Left ventricle myocardium superior (tissue), 1 donor: ENCODE data around the gene GOLT1A. TPM values are rescaled to one million over a fixed set of nuclear protein-coding genes. Genes with fewer than 3 reads are reported as not detected.

ENCODE experiments used
- ATAC-seq: fragments of 200-7000 bp; cut with Tn5 transposase; one replicate; pipeline ENCODE4 v1.9.1; 2020; ENCODE audit warnings: mild to moderate bottlenecking, moderate library complexity
- DNase-seq: peaks from one replicate; pipeline ENCODE4 v3.0.0-alpha.2; 2020
- intact Hi-C: fragments of 100-400 bp; cut with micrococcal nuclease; formaldehyde crosslinking; loops from one replicate; pipeline ENCODE4 v1.11.0; 2022
- total RNA-seq: library from RNA; stranded (reverse); fragmentation: NEBNext Ultra II Directional; extraction: Animal tissue kit (Norgen Biotek cat#: 25700); gene quantifications from one replicate; pipeline ENCODE4 v1.2.1, GENCODE V29; 2021
- donor health status: DM: no; HTN: yes; CAD: no; lungs with severe emphysema.

Gene GOLT1A
- total RNA-seq, 1 donor from 2014 or later = not detected

DNA sequence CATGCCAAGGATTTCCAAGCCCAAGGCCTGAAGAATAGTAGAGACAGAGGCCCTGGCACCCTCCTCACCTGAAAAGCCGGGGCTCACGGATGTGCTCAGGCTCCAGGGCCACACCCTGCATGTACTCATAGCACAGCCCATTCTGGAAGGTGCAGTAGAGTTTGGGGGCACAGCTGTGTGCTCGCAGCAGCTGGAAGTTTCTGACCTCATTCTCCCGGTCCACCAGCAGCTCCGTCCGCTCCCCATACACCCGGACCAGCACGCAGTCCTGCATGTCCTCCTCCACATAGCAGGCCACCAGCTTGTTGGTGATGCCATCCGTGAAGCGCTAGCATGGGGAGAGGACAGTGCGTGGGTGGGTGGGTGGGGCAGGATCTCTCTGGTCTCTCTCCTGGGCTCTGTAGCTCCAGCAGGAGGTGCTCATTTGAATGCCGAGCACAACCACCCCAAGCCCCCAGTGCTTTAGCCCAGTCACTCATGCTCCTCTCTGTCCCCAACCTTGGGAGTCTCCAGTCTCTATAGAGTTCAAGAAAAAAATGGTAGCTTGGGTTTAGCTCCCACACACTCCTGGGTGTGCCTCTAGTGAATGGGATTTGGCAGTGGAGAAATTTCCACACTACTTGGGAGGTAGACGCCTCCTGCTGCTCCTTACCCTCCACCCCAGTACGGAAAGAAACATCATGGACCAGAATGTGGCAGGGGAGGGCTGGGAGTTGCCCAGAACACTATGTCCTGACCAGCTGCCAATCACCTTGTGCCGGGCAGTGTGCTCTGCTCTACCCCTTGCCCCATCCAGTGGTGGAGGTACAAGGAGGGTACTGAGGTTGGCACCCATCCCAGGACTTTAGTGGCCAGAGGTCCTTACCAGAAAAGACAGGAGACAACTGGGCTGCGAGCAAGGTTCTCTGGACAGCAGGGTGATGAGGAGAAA lies 63.9 kb downstream of the GOLT1A start:
- intact Hi-C loops = no loop called here
- peak; percentile 44 for ATAC-seq

DNA sequence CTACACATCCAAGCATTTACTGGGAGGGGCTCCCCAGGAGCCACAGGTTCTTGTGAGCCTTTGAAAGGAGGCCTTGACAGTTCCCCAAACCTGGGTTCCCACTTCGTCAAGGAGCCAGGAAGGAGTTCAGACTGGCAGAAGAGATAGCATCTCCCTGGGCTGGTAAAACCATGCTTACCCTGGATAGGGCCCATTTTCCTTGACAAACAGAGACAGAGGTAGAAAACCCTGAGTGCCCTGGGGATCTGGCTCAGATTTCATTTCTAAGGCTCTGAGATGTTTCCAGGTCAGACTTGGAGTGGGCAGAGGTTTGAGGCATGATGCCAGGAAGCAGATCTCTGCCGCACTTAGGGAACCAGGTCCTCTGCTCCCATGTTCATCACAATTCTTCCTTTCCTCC lies 64.7 kb downstream of the GOLT1A start:
- DNase-seq = no peak
- no peak for ATAC-seq

More for the DNA sequence above, 63.9 kb downstream of the GOLT1A start:
- no peak for DNase-seq

More for the DNA sequence above, 64.7 kb downstream of the GOLT1A start:
- intact Hi-C loops = no loop called here

Other genes with a start within 250 kb of the GOLT1A start
- 12.7 TPM for gene SOX13, start 140.9 kb downstream of the GOLT1A start, total RNA-seq
- gene ETNK2, start 61.9 kb downstream of the GOLT1A start, total RNA-seq = 3.3 TPM
- not detected for gene REN, start 47.7 kb downstream of the GOLT1A start, total RNA-seq
- gene KISS1, start 17.5 kb downstream of the GOLT1A start, total RNA-seq = not detected
- 21.6 TPM for gene PLEKHA6, start 145.9 kb upstream of the GOLT1A start, total RNA-seq
- gene PPP1R15B, start 197.8 kb upstream of the GOLT1A start, total RNA-seq = 20.8 TPM